Urinary bladder (tissue), 4 donors: ENCODE results near the gene CADPS. TPM values are rescaled to one million over a fixed set of nuclear protein-coding genes. Genes with fewer than 3 reads are reported as not detected.

ENCODE experiments used
- DNase-seq: peaks from one replicate; pipeline ENCODE4 v3.0.0-alpha.2; 2015; ENCODE audit errors: extremely low spot score
- H3K27ac ChIP-seq: one replicate; pipeline ENCODE4 v1.5.1; 2013; ENCODE audit warnings: low read depth, mild to moderate bottlenecking, moderate library complexity
- H3K36me3 ChIP-seq: one replicate; pipeline ENCODE4 v1.6.1; 2013; ENCODE audit warnings: mild to moderate bottlenecking, moderate library complexity; ENCODE audit not compliant: insufficient read depth
- H3K4me1 ChIP-seq: one replicate; pipeline ENCODE4 v1.6.1; 2013; ENCODE audit warnings: mild to moderate bottlenecking, moderate library complexity; ENCODE audit not compliant: insufficient read depth
- H3K4me3 ChIP-seq: one replicate; pipeline ENCODE4 v1.5.1; 2013; ENCODE audit warnings: low read depth, low read length
- WGBS: extraction: QIAGEN DNeasy Blood & Tissue Kit; methylation state at CpG from one replicate; pipeline ENCODE4 v1.1.7; 2013; 5-methylcytosine and 5-hydroxymethylcytosine counted together
- polyA plus RNA-seq: library from polyadenylated mRNA; stranded (reverse); fragments of 200-250 nt; gene quantifications from one replicate; pipeline ENCODE4 v1.2.3, GENCODE V29; 2013
- total RNA-seq: library from RNA; depleted of rRNA; stranded (reverse); fragments of >200 nt; gene quantifications from one replicate; pipeline ENCODE4 v1.2.3, GENCODE V29; 2014
- donor health status: healthy with polysubstance abuse.
- donor health status: healthy.

CADPS gene
- total and polyA plus RNA-seq, 2 donors: 1.4 to 19.2 TPM

DNA sequence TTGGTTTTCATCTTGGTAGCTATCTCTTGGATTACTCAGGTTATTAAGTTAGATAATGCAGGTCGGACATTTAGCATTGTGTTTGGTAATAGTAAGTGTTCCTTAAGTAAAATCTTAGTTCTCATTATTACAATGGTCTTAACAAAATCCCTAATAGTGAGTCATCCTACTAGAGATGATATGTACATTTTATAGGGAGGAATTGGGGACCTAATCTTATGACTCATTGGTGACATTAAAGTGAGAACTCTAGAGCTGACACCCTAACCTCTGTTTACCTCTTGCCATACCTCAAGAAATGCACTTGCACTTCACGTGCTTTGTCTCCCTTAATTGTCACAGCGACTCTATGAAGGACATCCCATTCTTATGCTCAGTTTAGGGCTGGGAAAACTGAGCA lies 174.9 kb downstream of the CADPS start:
- 80% methylated on average over 3 of the region's 3 CpGs for WGBS
- DNase-seq: no peak
- H3K4me3 ChIP-seq: no peak overlapping the region
- H3K4me1 ChIP-seq: no peaks in the 10 kb centered on the region
- H3K36me3 ChIP-seq: no peaks in the 10 kb centered on the region
- no peak overlapping the region for H3K27ac ChIP-seq

DNA sequence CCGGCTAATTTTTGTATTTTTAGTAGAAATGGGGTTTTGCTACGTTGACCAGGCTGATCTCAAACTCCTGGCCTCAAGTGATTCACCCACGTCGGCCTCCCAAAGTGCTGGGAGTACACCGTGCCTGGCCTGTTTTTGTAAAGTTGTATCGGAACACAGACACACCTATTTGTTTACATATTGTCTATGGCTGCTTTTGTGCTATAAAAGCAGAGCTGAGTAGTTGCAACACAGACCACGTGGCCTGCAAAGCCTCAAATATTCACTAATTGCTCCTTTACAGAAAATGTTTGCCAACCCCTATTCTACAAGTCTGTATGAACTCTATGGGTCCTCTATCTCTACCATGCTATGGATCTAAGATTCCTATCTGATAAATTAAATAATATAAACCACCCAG lies 175.5 kb downstream of the CADPS start:
- no peak for DNase-seq
- no peak overlapping the region for H3K4me3 ChIP-seq
- H3K4me1 ChIP-seq: no peaks in the 10 kb centered on the region
- H3K36me3 ChIP-seq: no peaks in the 10 kb centered on the region
- 72% methylated on average over 7 of the region's 7 CpGs for WGBS
- no peak overlapping the region for H3K27ac ChIP-seq

DNA sequence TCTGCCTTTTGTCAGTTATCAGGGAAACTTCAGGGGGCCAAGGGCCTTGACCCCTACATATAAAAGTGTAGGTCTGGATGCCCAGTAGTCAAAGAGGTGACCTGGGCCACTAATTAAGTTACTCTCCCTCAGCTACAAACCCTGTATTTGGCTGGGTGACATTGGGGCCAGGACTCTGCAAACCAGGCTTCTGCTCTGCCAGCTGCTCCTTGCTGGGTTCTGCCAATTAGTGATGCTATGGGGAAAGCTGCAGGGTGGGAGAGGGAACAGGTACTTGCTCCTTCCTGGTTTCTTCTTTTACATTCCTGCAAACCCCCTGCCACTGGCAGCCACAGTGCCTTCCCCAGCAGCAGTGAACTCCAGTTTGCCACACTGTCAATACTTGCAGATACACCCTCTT lies 179.2 kb downstream of the CADPS start:
- H3K4me1 ChIP-seq: no peaks in the 10 kb centered on the region
- no peaks in the 10 kb centered on the region for H3K36me3 ChIP-seq
- H3K27ac ChIP-seq: no peak overlapping the region
- no peak for DNase-seq
- H3K4me3 ChIP-seq: no peak overlapping the region

DNA sequence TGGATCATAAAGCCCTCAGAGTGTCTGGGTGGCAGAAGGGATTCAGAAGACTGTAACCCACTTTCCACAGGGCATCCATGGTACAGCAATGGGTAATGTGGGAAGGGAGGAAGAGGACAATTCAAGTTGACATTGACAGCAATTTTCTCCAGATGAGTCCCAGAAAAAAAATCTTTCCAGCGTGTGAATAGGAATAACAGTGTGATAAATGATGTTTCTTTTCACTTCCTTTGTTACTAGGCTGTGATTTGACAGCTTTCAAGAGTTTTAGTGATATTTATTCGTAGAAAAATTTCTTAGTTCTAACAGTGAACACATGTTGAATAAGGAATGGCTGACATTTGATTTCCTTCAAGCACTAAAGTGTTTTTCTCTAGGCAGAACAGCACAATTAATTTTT lies 186.4 kb downstream of the CADPS start:
- no peak for DNase-seq
- Histone ChIP-seq H3K36me3 (no peaks in the 10 kb centered on the region), H3K4me3 (no peak overlapping the region), H3K4me1 (no peaks in the 10 kb centered on the region), H3K27ac (no peak overlapping the region)
- WGBS: 71% methylated on average over 2 of the region's 2 CpGs

DNA sequence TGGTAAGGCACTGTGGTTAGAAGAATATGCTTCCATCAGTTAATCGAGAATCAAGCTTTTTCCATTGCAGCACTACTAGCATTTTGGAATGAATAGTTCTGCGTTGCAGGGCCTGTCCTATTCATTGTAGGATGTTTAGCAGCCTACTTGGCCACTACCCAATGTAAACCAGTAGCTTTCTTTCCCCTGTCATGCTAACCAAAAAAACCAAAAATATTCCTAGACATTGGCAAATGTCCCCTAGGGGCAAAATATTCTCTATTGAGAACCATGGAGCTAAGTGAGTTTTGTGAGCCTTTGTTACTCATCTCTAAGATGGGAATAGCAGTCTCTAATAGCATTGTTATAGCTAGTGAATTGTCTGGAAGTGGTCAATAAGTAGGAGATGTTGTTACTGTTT lies 187.2 kb downstream of the CADPS start:
- no peak for DNase-seq
- WGBS: 50% methylated on average over 2 of the region's 2 CpGs
- H3K36me3 ChIP-seq: no peaks in the 10 kb centered on the region
- H3K4me3 ChIP-seq: no peak overlapping the region
- no peaks in the 10 kb centered on the region for H3K4me1 ChIP-seq
- no peak overlapping the region for H3K27ac ChIP-seq

DNA sequence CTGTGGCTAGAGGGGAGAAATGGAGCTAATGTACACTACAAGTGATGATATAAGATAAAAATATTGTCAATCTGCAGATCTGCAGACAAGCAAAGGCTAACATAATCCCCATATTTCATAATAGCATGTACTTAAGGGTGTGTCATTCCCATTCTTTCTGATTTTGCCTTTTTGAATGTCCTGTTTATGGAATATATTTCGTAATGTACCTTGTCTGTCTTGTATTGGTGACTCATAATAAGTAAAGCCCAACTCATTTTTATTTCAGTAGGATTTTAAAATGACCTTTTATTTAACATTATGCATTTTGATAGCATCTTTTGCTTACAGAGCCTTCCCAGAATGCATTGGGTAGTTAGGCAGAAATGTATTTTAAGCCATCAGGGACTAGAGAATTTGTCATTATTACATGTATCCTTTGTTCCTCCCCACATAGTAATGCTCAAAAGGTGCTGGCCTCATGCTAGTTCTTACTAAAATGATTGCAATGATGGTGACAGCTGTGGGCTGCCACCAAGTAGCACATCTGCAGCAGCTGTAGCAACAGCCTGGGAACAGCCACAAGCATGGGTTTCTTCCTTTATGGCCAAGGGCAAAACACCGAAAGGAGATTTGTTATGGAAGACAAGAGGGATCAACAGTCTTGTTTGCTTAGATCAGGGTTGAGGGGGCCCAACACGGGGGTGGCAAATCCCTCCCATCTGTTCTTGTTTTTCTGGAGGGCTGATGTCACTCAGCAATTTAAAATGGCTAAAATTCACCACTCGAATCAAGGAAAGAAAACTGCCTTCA lies 188.5 kb downstream of the CADPS start:
- Histone ChIP-seq H3K27ac (no peak overlapping the region), H3K4me1 (no peaks in the 10 kb centered on the region), H3K36me3 (no peaks in the 10 kb centered on the region), H3K4me3 (no peak overlapping the region)
- DNase-seq: no peak
- WGBS: 56% methylated on average over 4 of the region's 4 CpGs

DNA sequence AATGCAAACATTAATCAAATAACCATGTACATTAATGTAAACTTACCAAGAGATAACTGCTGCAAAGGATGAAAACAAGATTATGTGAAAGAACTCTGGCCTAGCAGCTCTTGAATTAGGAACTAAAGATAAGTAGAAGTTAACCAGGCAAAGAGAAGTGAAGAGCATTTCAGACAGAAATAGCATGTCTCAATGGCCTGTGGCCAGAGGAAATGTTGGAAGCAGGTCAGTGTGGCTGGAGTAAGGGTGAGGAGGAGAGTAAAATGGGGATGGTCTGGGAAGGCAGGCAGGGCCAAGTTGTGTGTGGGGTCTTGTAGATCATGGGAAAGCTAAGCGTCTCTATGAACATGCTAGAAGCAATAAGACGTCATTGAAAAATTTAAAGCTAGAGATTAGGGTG lies 192.4 kb downstream of the CADPS start:
- H3K4me1 ChIP-seq: no peaks in the 10 kb centered on the region
- no peak for DNase-seq
- no peak overlapping the region for H3K27ac ChIP-seq
- H3K4me3 ChIP-seq: no peak overlapping the region
- WGBS: 74% methylated on average over 2 of the region's 2 CpGs
- H3K36me3 ChIP-seq: no peaks in the 10 kb centered on the region

DNA sequence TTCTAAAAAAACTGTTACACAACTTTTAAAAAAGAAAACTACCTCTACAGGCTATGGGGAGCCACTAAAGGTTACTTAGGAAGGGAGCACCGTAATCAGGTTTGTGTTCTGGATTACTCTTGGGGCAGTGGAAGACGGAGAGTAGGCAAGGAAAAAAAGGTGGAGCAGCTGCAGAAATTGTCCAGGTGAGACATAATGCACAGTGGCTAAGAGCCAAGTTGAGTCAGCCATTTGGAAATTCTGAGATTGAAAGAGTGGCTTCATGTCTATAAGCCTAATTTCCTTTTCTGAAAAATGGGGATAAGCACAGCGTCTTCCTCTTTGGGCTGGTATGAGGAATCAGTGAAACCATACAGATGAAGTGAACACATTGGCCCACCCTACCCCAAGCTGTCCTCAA lies 195.2 kb downstream of the CADPS start:
- H3K4me1 ChIP-seq: no peaks in the 10 kb centered on the region
- WGBS: 84% methylated on average over 3 of the region's 3 CpGs
- DNase-seq: no peak
- no peak overlapping the region for H3K27ac ChIP-seq
- no peak overlapping the region for H3K4me3 ChIP-seq
- no peaks in the 10 kb centered on the region for H3K36me3 ChIP-seq

DNA sequence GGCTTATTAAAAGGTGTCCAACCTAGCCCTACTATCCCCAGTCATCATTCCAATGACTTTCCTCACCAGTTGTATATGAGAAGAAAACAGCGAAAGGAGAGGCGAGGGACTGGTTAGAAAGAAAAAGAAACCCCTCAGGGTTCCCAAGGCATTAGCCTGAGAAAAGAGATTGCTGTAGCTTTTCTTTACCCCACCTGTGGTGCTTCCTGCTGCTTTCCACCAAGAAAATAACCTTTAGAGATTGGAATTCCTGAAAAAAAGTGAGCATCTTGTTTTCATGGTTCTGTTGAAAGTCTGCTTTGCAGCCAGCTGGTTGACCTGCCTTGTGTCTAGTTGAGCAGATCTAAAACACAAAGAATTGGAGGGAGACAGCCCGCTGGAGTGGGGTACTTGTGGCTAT lies 196.4 kb downstream of the CADPS start:
- DNase-seq: no peak
- no peaks in the 10 kb centered on the region for H3K36me3 ChIP-seq
- no peak overlapping the region for H3K27ac ChIP-seq
- 71% methylated on average over 3 of the region's 3 CpGs for WGBS
- no peak overlapping the region for H3K4me3 ChIP-seq
- H3K4me1 ChIP-seq: no peaks in the 10 kb centered on the region

DNA sequence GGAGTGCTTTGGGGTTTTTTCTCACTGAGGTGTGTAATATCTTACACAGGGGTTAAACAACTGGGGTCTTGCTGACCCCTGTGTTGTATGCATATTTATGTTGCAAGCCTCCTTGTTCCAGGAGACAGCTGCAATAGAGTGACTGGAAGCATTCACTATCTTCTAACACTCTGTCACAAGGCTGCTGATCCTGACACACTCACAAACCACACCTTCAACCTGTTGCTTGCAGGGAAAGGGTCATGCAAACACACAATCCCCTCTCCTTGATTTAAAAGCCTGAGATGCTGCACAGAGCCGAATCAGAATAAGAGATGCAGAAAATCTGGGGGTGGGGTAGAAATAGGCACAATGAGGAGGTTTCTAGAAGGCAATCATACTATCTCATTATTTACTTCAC lies 197.3 kb downstream of the CADPS start:
- Histone ChIP-seq H3K27ac (no peak overlapping the region), H3K4me3 (no peak overlapping the region), H3K4me1 (no peaks in the 10 kb centered on the region), H3K36me3 (no peaks in the 10 kb centered on the region)
- no peak for DNase-seq
- 41% methylated on average over 1 of the region's 1 CpG for WGBS

DNA sequence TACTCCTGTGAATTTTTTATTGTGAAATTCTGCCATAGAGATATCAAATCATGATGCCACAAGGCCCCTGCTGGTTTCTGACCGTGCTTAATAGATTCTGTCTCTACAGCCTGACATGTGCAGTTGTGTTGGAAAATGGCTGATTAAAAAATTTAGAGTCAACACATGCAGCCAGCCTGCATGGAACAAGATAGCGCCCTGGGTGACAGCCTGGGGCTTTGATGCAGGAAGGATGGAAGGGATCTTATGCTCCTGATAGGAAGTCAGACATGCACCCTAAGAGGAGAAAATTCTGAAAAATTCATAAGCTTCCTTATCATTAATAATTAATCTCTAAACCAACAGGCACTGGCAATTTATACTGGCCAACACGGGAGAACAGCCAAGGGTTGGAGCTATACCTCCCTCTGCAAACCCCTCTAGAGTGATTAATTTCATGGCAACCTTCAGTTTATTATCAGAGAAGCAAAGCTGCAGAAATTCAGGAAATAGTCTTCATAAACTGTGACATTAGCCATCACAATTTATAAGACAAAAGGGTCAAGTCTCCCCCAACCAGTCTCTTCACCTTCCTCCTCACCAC lies 198.4 kb downstream of the CADPS start:
- no peak overlapping the region for H3K4me3 ChIP-seq
- WGBS: 58% methylated on average over 3 of the region's 3 CpGs
- H3K36me3 ChIP-seq: no peaks in the 10 kb centered on the region
- no peak overlapping the region for H3K27ac ChIP-seq
- H3K4me1 ChIP-seq: no peaks in the 10 kb centered on the region
- DNase-seq: no peak

DNA sequence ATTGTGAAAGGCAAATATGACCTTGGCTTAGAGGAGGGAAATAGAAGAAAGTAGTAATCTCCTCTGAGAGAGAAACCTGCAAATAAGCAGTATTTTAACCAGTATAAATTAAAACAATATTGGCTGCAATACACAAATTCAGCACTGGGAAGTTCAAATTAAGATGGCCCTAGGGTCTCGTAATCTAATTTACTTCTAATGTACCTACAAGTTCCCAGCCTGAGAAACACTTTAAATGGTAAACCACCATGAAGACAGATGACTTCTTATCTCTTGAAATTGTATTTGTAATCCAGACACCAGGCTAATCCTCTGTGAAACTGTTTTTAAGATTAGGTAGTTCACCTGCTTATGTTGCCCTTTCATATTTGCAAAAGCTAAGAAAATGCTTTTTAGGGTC lies 199.7 kb downstream of the CADPS start:
- no peaks in the 10 kb centered on the region for H3K4me1 ChIP-seq
- WGBS: 86% methylated on average over 1 of the region's 1 CpG
- no peak overlapping the region for H3K27ac ChIP-seq
- H3K36me3 ChIP-seq: no peaks in the 10 kb centered on the region
- H3K4me3 ChIP-seq: no peak overlapping the region
- DNase-seq: no peak

DNA sequence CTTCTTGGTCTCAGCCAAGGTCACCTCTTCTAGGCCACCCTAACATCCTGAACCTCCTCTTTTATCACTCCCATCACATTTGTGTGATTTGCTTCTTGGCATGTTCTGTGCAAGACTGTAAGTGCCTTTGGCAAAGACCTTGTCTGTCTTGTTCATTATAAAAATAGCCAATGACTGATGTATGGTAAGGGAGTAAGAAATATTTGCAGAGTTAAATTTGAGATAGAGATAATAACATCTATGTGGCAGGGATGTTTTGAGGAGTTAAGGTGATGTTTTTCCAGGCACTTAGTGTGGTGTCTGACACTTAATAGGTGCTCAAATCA lies 202.3 kb downstream of the CADPS start:
- Histone ChIP-seq H3K27ac (no peak overlapping the region), H3K36me3 (no peaks in the 10 kb centered on the region), H3K4me1 (no peaks in the 10 kb centered on the region), H3K4me3 (no peak overlapping the region)
- no peak for DNase-seq

DNA sequence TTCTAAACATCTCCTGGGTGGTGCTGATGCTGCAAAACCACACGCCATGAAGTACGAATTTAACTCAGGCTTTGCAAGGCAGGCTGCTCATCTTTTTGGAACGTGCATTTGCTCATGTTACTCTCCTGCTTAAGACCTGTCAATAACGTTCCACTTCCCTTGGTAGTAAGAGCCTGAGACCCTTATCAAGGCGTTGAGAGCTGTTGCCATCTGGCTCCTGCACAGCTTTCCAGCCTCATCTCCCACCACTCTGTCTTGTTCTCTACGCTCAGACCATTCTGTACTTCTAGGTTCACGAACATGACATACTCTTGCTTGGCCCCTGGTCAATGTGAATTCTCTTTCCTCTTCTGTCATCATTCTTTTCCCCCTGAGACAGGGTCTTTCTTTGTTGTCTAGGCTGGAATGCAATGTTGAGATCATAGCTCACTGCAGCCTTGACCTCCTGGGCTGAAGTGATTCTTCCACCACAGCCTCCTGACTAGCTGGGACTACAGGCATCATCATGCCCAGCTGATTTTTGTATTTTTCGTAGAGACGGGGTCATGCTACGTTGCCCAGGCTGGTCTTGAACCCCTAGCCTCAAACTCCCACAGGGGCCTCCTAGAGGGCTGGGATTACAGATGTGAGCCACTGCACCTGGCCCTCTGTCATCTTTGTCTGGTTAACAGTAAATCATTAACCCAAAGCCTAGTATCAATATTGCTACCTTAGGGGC lies 202.8 kb downstream of the CADPS start:
- 73% methylated on average over 10 of the region's 10 CpGs for WGBS
- no peaks in the 10 kb centered on the region for H3K4me1 ChIP-seq
- DNase-seq: no peak
- H3K27ac ChIP-seq: no peak overlapping the region
- H3K36me3 ChIP-seq: no peaks in the 10 kb centered on the region
- H3K4me3 ChIP-seq: no peak overlapping the region
